ENCODE data around the gene PLCL1. TPM values are rescaled to one million over a fixed set of nuclear protein-coding genes. Genes with fewer than 3 reads are reported as not detected.

Gene PLCL1
- total RNA-seq, 1 experiment from 2014 or later = 0.08 TPM

DNA sequence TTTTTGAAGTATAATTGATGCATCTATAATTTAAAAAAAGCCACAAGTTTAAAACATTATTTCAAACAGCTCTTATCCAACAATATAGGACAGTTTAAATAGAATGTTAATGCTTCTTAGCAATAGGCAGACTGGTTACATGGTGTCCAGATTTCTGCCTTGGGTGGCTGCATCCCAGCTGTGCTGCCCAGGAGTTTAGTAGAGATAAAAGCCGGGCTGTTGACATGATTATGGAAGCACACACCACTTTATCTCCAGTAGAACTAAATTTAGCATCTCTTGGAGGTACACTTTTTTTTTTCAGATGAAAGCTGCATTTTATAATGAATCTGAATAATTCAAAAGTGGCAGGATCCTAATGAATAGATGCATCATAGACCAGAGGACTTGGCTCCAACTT lies 309.7 kb downstream of the PLCL1 start:
- no peak for DNase-seq (ENCODE audit: low spot score)

DNA sequence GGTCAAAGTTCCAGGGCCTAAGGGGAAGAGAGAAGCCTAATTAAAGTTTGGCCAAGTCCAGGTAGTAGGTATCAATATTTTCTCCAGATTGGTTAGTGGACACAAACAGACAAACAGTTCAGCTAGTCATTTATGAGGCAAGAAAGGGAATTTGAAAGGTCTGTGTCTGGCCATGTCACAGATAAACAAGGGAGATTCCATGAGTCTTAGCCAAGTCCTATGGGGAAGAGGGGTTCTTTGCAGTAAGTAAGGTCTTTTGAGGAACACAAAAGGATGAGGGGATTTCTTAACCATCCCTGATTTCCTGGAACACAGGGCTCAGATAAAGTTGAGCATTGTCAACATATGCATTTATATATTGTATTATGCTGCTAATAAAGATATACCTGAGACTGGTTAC lies 310.8 kb downstream of the PLCL1 start:
- no peak for DNase-seq (ENCODE audit: low spot score)

DNA sequence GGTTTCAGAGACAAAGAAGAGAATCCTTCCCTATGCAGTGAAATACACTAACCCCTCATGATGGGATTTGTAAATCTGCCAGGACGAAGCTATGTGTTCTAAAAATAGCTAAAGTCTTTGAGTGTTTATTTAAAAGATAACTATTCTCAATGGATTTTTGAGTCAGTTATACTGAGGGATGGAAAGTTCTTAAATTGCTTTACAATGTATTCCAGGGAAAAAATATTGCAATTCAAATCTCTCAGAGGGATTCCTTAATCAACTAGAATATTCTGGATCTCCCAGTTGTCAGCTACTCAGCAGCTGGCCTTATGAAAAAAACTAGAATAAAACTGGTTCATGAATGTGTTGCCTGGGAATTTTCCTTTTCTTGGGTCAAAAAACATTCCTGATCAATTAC lies 312.4 kb downstream of the PLCL1 start:
- DNase-seq (ENCODE audit: low spot score) = no peak

DNA sequence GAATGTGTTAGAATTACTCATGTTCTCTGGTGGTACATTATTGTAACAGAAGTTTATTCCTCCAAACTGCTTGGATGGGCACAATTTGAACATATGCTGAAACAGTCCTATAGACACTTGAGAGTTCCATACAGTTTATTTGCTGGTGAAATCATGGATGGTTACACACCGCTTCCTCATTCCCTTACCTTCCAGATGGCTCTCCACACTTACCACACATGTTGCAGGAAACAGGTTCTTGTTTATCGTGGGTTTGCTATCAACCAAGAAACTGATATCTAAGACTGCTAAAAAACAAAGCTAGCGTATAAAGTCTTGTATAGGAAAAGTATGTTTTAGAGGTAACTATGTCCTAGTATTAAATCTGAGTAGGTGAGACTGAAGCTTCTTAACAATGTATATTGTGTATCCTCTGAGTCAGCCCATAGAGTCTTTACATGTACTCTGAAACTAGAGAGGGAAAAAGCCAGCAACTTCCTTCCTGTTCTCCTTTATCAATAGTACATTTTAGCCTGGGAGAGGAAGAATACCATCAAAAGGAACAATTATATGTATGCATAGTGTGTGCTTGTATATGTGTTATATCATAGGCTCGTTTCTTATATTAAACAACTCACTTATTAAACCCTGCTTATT lies 313.1 kb downstream of the PLCL1 start:
- no peak for DNase-seq (ENCODE audit: low spot score)

DNA sequence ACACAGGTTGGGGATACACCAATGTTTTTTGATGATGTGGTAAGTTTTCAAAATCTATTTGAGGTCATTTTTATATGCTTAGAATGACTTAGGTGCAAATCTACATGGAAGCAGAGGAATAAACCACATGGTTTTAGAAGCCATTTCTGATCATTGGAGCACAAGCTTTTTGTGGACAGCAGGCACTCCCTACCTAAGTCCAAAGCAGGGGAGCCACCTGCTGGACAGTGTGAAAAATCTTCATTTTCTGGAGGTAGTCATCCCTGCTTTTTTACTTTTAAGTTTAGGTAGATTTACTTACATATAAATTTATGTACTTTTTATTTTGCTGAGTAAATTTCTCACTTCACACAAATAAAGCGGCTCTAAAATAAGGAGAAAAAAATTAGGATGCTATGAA lies 323.2 kb downstream of the PLCL1 start:
- DNase-seq (ENCODE audit: low spot score) = peak; percentile 38

DNA sequence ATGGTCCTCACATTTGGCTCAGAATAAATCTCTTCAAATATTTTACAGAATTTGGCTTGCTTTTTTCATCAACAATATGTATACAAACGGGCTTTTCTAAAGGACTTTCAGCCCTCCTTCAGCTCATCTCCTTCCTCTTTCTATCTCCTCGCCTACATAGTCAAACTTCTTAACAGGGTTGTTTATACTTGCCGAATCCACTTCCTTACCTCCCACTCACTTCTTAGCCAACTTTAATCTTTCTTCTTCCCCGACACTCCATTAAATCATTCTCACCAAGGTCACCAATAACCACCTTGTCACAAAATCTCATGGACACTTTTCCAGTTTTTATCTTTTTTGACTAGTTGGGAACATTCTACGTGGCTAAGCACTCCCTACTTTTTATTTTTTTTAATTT lies 325.2 kb downstream of the PLCL1 start:
- no peak for DNase-seq (ENCODE audit: low spot score)

DNA sequence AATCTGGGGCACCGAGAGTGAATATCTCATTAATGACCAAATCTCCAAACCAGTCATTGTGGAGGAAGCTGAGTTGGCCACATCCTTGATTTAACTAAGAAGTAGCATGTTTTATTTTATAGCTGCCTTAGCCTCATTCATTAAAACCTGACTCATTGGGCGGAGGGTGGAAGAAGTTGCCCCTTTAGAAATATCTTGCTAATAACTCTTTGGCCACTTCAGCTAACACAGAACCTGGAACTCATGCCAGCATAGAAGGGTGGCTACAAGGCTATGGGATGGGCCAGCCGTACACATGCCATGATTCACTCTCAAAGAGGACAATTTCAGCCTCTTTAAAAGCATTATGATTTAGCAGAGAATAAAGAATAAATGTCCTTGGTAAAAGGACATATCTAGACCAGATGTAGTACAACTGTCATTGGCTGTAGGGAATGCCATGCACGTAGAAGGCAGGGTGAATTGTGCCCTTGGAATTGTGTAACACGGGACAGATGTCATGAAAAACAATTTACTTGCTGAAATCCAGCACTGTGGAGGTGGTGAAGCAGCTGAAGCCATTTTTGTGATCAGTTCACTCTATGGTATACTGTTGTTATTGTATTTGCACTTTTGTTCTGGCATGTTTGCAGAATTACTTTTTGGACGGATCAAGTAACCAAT lies 330.0 kb downstream of the PLCL1 start:
- no peak for DNase-seq (ENCODE audit: low spot score)

DNA sequence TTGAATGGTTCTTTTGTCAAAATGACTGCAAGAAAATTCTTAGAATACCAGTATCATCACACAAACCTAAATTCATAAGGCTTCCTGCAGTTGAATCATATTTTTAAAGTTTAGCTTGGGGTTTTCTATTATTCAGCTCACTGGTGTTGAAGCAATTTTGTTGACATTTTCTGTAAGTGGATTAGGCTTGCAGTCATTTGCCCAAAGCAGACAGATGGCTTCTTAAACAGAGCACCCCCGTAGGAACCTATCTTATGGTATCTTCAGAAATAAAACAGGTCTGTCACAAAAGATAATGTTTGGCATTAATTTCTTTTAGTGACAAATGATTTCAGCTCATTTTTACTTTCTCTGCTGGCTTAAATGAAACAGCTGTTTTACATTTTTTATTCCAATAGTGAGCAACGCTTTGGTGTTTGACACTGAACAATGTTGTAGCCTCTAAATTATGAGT lies 331.1 kb downstream of the PLCL1 start:
- no peak for DNase-seq (ENCODE audit: low spot score)

DNA sequence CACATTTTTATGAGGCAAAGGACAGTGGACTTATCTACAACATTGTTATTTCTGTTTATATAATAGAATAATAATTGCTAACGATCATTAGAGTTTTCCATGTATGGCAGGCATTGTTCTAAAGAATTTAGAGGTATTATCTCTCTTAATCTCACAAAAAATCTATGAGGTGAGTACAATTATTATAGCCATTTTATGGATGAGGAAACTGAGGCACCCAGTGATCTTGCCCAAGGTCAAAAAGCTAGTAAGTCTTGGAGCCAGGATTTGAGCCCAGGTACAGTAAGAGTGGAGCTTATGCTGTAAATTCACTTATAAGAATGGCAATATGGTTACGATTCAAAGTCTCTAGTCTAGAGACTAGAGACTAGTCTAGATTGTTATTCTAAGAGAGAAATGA lies 331.7 kb downstream of the PLCL1 start:
- DNase-seq (ENCODE audit: low spot score) = no peak

DNA sequence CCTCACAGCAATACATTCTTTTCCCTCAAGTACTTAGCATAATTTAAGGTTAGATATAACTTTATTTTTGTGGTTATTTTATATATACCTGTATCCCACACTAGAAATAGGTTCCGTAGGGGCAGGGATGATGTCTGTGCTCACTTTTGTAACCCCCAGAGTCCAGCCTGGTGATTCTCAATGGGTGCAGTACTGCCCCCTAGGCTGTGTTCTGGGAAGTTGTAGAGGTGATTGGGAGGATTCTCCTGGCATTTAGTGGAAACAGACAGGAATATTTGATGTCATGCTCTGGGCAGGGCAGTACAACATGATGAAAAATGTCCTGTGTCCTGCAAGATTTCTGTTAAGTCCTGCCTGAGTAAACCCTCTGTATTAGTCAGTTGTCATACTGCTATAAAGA lies 333.3 kb downstream of the PLCL1 start:
- DNase-seq (ENCODE audit: low spot score) = no peak

DNA sequence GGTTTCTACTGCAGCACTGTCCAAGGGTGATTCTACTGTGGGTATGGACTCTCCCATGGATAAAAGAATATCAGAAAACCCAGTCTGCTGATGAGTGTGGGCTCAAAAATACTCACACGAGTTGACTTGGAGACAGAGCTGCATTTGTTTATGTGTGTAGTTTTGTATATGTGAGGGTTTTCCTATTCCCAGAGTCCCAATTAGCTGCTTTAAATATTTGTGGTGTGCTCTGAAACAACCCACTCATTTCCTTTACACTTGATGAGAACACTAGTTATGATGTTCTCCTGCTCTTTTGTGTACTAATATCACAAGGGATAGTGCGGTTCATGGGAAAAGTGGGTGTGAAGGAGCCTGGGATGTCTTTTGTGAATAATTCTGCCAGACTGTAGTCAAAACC lies 337.3 kb downstream of the PLCL1 start:
- no peak for DNase-seq (ENCODE audit: low spot score)

DNA sequence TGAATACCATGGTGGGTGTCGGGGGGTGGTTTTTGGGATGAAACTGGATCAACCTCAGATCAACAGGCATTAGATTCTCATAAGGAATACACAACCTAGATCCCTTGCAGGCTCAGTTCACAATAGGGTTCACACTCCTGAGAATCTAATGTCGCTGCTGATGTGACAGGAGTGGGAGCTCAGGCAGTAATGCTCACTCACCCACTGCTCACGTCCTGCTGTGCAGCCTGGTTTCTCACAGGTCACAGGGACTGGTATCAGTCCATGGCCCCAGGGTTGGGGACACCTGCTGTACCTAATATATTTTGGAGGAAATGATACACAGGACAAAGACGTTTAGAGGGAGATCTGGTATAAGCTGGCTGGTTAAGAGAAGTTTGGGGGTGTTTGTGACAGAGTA lies 338.8 kb downstream of the PLCL1 start:
- no peak for DNase-seq (ENCODE audit: low spot score)

DNA sequence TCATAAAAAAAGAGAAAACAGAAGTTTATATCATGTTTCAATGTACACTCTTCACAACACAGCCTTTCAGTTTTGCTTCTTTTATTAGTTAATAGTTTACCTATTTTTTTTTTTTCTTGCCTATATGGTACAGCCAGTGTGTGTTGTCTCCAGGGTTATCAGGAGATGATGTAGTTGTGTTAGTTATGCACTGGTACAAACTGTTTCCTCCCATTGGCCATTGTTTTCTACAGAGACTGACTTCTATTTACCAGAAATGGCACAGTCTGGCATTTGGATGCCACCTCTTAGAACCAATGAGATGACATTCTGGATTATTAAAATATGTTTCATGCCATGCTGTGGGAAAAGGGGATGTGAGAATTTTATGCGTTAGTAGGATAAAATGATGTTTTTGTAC lies 339.4 kb downstream of the PLCL1 start:
- no peak for DNase-seq (ENCODE audit: low spot score)

DNA sequence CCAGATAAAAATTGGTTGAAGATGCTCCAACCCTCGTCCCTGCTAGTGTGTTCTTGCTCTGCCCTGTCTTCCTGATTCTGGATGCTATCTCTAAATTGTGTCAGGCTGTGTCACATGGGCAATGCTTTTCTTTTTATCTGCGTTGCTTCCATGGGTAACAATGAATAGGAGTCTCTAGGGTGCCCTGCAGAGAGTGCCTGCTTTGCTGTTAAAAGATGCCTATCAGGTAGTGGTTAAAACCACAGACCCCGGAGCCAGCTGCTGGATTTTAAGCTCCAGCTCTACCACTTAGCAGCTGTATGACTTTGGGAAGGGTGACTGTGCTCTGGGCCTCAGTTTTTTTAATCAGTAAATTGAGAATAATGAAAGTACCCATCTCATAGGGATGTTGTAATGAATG lies 340.3 kb downstream of the PLCL1 start:
- DNase-seq (ENCODE audit: low spot score) = no peak

DNA sequence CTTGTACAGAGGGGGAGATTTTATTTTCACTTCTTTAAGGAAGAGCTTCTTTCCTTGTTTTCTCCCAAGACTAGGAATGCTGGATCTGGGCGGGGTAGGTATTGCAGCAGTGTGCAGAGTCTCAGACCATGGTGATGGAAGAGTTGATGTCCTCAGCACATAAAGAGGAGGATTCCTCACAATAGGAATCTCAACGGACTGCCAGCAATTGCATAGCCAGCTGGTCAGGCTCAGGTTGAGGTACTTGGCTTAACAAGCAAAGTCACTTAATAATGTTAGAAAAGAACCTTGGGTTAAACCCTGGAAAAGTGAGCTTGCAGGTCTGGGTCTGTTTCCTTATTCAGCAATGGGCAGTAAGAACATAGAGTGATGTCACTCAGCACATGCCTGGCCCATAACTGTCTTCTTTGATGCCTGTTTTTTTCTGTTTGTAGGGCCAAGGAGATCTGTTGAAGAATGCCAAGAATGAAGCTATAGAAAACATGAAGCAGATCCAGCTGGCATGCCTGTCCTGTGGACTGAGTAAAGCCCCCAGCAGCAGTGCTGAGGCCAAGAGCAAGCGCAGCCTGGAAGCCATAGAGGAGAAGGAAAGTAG lies 342.1 kb downstream of the PLCL1 start:
- DNase-seq (ENCODE audit: low spot score) = no peak

DNA sequence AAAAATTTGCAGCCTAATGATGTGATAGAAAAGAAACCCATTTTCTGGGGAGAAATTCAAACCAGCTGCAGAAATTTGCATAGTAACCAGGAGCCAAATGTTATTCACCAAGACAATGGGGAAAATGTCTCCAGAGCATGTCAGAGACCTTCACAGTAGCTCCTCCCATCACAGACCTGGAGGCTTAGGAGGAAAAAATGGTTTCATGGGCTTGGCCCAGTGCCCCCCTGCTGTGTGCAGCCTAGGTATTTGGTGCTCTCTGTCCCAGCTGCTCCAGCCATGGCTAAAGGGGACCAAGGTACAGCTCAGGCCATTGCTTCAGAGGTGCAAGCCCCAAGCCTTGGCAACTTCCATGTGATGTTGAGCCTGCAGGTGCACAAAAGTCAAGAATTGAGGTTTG lies 352.9 kb downstream of the PLCL1 start:
- no peak for DNase-seq (ENCODE audit: low spot score)

DNA sequence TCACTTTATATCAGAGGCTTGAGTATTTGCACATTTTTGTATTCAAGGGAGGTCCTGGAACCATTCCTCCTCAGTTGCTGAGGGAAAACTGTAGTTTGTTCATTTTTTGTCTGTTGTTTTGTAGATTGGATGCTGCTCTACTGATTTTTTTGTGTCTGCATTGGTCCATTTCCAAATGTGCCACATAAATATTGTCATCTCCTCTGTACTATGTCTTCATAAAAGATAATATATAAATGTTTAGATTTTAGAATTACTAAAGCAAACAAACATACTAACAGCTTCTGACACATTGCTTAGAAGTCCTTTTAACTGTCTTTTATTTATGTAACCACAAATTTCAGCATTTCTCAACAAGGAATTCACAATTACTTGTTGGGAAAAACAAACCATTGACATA lies 356.8 kb downstream of the PLCL1 start:
- no peak for DNase-seq (ENCODE audit: low spot score)

DNA sequence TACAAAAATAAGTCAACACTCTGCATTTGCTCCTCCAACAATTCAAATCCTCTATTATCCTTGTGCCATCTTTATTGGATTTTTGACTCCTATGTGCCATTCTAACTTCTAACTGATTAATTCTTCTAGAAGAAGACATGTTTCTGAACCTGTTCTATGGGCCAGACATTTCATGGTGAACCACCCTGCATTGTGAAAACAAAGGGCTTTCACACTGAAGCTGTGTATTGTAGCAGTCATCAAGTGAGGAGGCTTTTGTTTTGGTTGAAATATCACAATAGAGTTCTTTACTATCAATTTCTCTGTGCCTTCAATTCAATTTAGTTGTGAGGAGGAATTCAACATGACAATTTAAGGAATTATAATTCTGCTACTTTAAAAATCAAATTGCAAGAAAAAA lies 357.9 kb downstream of the PLCL1 start:
- DNase-seq (ENCODE audit: low spot score) = no peak

DNA sequence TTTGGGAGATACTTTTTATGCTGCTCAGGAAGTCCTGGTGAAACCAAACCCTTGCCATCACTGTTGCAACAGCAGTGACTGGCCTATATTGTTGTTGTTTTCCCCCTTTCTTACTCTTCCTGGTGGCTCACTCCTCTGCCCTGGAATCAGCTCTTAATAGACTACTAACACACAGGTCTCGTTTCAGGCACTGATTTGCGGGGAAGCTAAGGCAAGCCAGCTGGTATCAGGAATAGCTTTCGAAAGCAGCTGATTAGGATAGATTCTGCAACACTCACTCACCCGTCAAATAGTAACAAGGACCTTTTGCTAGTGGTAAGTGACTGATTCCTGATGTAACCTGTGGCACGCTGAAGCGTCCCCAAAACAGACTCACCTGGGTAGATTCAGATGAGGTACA lies 360.4 kb downstream of the PLCL1 start:
- DNase-seq (ENCODE audit: low spot score) = no peak

DNA sequence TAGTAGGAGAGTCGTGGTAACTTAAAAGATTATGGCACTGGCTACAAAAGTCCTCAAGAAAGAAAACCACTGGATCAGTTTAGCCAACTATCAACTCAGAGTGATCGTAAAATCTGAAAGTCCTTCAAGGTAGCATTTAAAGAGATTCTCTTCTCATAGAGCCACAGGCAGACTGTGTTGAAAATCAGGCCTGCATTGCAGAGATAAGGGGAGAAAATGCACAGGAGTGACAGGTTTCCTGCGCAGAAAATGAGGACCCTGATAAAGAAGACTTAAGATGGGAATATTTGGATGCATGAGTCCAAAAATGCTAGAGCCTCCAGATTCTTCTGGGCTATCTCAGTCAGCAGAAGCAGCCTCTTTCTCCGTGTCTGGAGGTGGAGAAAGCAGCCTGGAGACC lies 360.9 kb downstream of the PLCL1 start:
- DNase-seq (ENCODE audit: low spot score) = no peak

DNA sequence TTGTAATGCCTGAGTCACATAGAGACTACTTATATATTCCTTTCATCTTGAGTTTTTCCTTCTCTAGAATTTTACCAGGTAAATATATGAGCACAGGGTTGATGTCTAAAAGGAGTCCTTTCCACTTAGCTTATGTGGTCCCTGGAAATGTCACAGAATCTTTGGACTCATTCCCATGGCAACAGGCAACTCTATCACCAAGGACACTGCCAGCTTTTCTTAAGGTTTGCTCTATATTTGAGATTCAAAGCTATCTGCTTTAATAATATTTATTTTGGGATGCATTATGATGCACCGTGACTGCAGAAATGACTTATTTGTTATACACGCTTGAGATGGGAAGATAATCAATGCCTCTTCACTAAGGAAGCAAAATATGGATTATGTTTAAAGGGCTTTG lies 363.0 kb downstream of the PLCL1 start:
- DNase-seq (ENCODE audit: low spot score) = no peak

DNA sequence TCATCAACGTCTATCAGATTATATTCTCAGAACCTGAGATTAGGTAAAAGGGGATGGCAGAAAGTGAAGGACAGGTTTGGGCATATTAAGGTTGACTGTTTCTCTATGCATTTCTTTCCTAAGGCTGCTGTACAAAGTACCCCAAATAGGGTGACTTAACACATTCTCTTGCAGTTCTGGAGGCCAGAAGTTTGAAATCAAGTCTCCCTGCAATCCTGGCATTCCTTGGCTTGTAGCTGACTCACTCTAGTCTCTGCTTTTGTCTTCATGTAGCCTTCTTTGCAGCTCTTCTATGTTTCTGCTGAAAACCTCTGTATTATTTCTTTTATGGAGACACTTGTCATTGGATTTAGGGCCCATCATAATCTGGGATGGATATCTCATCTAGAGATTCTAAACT lies 364.3 kb downstream of the PLCL1 start:
- DNase-seq (ENCODE audit: low spot score) = no peak

DNA sequence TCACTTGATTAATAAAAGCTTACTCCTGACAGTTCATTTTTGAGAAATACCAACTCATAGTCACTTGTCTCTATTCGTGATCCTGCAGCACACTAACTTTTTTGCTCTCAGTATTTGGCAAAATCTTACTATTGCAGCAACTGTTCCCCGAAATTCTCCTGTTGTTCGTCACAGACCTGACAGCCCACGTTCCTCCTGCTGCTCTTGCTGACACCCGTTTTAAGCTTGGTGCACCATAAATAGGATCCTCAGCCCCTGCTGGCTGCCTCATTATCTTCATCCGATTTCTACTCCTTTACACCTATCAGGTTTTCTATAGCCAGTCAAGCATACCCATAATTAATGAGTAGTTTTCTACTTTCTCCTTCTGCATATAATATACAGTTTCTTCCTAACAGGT lies 368.8 kb downstream of the PLCL1 start:
- DNase-seq (ENCODE audit: low spot score) = no peak
